PC-3 (cell line): ENCODE measurements around the gene CD69. TPM values are rescaled to one million over a fixed set of nuclear protein-coding genes. Genes with fewer than 3 reads are reported as not detected.

Experiments used
- ATAC-seq: fragments of 200-7000 bp; cut with Tn5 transposase; 2 replicates; pipeline ENCODE4 v1.9.1; 2020; ENCODE audit warnings: mild to moderate bottlenecking, moderate library complexity
- BruUV-seq: library from RNA; stranded (reverse); fragments of 400-500 nt; replicated peaks from 2 replicates; lab custom pipeline; 2021; lab: Mats Ljungman, UMichigan
- CTCF ChIA-PET: fragments of 300-600 bp; sonication (Branson Sonifier 250); formaldehyde crosslinking; loops from one replicate; lab custom pipeline; 2022; ENCODE audit warnings: antibody characterized with exemption; lab: Charles Lee
- POLR2A ChIA-PET: fragments of 300-600 bp; sonication (Branson Sonifier 250); formaldehyde crosslinking; loops from one replicate; lab custom pipeline; 2022; ENCODE audit warnings: antibody characterized with exemption; ENCODE audit not compliant: unreplicated experiment; lab: Charles Lee
- DNase-seq: peaks from one replicate; pipeline ENCODE4 v3.0.0-alpha.2; 2015
- H2AFZ ChIP-seq: fragments of 300-600 bp; sonication (generic); 2 replicates; pipeline ENCODE4 v1.6.0; 2016; ENCODE audit warnings: antibody characterized with exemption, low read length
- H3F3A ChIP-seq: fragments of 300-600 bp; sonication (generic); one replicate; pipeline ENCODE4 v1.6.0; 2017; ENCODE audit warnings: antibody characterized with exemption, low read length, control low read depth, mild to moderate bottlenecking; ENCODE audit not compliant: unreplicated experiment
- H3K27ac ChIP-seq: fragments of 300-600 bp; sonication (generic); 2 replicates; pipeline ENCODE4 v1.5.1; 2016; ENCODE audit warnings: mild to moderate bottlenecking, low read length
- H3K27me3 ChIP-seq: fragments of 300-600 bp; sonication (generic); 2 replicates; pipeline ENCODE4 v1.6.1; 2016; ENCODE audit warnings: low read length, mixed read lengths
- H3K36me3 ChIP-seq: fragments of 300-600 bp; sonication (generic); 2 replicates; pipeline ENCODE4 v1.6.1; 2016; ENCODE audit warnings: low read depth, mixed run types, low read length, mixed read lengths
- H3K4me1 ChIP-seq: fragments of 300-600 bp; sonication (generic); 2 replicates; pipeline ENCODE4 v1.5.1; 2016; ENCODE audit warnings: low read length; ENCODE audit not compliant: insufficient read depth
- H3K4me2 ChIP-seq: fragments of 300-600 bp; sonication (generic); 2 replicates; pipeline ENCODE4 v1.6.0; 2016; ENCODE audit warnings: low read length
- H3K4me3 ChIP-seq: fragments of 300-600 bp; sonication (generic); 2 replicates; pipeline ENCODE4 v1.5.1; 2016; ENCODE audit warnings: mild to moderate bottlenecking, low read length, mixed read lengths
- H3K79me2 ChIP-seq: fragments of 300-600 bp; sonication (generic); 2 replicates; pipeline ENCODE4 v1.6.1; 2017; ENCODE audit warnings: low read length, mixed read lengths
- H3K9ac ChIP-seq: fragments of 300-600 bp; sonication (generic); 2 replicates; pipeline ENCODE4 v1.6.0; 2016; ENCODE audit warnings: mild to moderate bottlenecking, low read length
- H3K9me2 ChIP-seq: fragments of 300-600 bp; sonication (generic); replicated peaks from 2 replicates; pipeline ENCODE4 v1.6.1; 2016; ENCODE audit warnings: mixed run types, low read length, mixed read lengths
- H3K9me3 ChIP-seq: fragments of 300-600 bp; sonication (generic); 2 replicates; pipeline ENCODE4 v1.6.1; 2016; ENCODE audit warnings: low read length, mixed read lengths
- H4K20me1 ChIP-seq: fragments of 300-600 bp; sonication (generic); 2 replicates; pipeline ENCODE4 v1.6.1; 2016; ENCODE audit warnings: low read length, mixed read lengths
- EZH2 ChIP-seq: fragments of 300-600 bp; sonication (generic); IDR thresholded peaks from one replicate; pipeline ENCODE4 v1.6.1; 2017; ENCODE audit warnings: antibody characterized with exemption, mild to moderate bottlenecking, low read length; ENCODE audit not compliant: unreplicated experiment
- EZH2phosphoT487 ChIP-seq: fragments of 300-600 bp; sonication (generic); IDR thresholded peaks from 2 replicates; pipeline ENCODE4 v1.6.1; 2018; ENCODE audit warnings: mild to moderate bottlenecking, antibody characterized with exemption, low read length, borderline replicate concordance
- intact Hi-C: fragments of 100-400 bp; cut with micrococcal nuclease; formaldehyde crosslinking; loops from 2 replicates; pipeline ENCODE4 v1.9.0; 2023
- total RNA-seq: library from RNA; depleted of rRNA; stranded (reverse); fragments of >200 nt; gene quantifications from 2 replicates; pipeline ENCODE4 v1.2.3, GENCODE V29; 2014
- TF ChIP-seq, protein P1 (sequence below): fragments of 300-600 bp; sonication (generic); conservative IDR thresholded peaks from 2 replicates; pipeline ENCODE4 v1.5.1; 2017; ENCODE audit warnings: antibody characterized with exemption, low read depth, mild to moderate bottlenecking, low read length

CD69 gene
- total RNA-seq, 1 experiment from 2014 or later, result not detected

DNA sequence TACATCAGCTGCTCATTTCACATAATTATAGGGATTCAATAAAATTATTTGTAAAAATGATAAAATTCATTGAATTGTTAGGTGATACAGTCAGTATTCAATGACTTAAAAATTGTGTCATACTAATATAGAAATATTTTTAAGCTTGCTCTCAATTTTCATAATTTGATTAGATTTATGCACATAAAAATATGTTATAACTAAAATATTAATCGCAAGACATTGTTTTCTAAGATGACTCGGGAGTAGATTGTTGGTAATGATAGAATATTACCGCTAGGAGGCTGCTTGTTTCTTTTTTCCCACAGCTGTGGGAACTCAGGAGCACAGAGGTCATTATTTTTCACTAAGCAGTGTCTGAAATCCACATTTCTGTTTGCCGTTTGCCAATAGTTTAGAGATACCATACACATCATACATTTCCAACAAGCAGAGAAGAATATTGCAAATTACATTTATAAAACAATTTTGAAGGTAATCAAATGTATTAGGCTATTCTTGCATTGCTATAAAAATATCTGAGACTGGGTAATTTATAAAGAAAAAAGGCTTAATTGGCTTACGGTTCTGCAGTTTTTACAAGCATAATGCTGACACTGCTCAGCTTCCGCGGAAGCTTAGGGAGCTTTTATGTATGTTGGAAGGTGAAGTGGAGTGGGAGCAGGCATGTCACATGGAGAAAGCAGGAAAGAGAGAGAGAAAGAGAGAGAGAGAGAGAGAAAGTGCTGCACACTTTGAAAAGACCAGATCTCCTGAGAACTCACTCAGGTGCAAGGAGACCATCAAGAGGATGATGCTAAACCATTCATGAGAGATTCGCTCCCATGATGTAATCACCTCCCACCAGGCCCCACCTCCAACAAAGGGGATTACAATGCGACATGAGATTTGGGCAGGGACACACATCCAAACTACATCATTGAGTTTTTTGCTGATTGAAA, 9.2 kb downstream of the CD69 start:
- Histone ChIP-seq H2AFZ (no peak overlapping the region), H3K9me3 (no peaks in the 10 kb centered on the region), H3K4me2 (peak overlapping the region; percentile 62; the same call in 1 of the 2 replicates), H3K9me2 (no peaks in the 10 kb centered on the region), H4K20me1 (no peaks in the 10 kb centered on the region), H3F3A (no peaks in the 10 kb centered on the region), H3K36me3 (no peaks in the 10 kb centered on the region), H3K9ac (no peak overlapping the region), H3K27me3 (peaks cover 4% of the 10 kb centered on the region; the same call in 1 of the 2 replicates), H3K4me3 (no peak overlapping the region), H3K4me1 (no peaks in the 10 kb centered on the region), H3K79me2 (no peaks in the 10 kb centered on the region), H3K27ac (no peak overlapping the region)
- intact Hi-C loops, result no loop called here
- CTCF ChIA-PET, result interaction anchor here (0.8 to 1.7 kb wide), 3 partner anchors 44 to 46 kb away, joined by 3 to 15 read pairs (median 5); no protein-coding TSS in a partner anchor
- POLR2A ChIA-PET, result no interaction called here
- BruUV-seq, result no TSS peak
- DNase-seq, result peak; percentile 53
- no peak for TF ChIP-seq EZH2phosphoT487
- TF ChIP-seq, protein P1, sequence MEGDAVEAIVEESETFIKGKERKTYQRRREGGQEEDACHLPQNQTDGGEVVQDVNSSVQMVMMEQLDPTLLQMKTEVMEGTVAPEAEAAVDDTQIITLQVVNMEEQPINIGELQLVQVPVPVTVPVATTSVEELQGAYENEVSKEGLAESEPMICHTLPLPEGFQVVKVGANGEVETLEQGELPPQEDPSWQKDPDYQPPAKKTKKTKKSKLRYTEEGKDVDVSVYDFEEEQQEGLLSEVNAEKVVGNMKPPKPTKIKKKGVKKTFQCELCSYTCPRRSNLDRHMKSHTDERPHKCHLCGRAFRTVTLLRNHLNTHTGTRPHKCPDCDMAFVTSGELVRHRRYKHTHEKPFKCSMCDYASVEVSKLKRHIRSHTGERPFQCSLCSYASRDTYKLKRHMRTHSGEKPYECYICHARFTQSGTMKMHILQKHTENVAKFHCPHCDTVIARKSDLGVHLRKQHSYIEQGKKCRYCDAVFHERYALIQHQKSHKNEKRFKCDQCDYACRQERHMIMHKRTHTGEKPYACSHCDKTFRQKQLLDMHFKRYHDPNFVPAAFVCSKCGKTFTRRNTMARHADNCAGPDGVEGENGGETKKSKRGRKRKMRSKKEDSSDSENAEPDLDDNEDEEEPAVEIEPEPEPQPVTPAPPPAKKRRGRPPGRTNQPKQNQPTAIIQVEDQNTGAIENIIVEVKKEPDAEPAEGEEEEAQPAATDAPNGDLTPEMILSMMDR, result peak; percentile 41
- ATAC-seq, result peak; percentile 55; the same call in 1 of the 2 replicates

- H3K9me3 ChIP-seq, result no peaks in the 10 kb centered on the region
- 0 out of 2 replicates have a peak overlapping the region, but pooled peaks have one; percentile 46 for H2AFZ ChIP-seq
- no peaks in the 10 kb centered on the region for H3K36me3 ChIP-seq
- no peaks in the 10 kb centered on the region for H4K20me1 ChIP-seq
- H3K27ac ChIP-seq, result no peak overlapping the region
- BruUV-seq, result no TSS peak
- H3F3A ChIP-seq, result no peaks in the 10 kb centered on the region
- H3K9me2 ChIP-seq, result no peaks in the 10 kb centered on the region
- H3K4me3 ChIP-seq, result peak overlapping the region; percentile 35; the same call in 1 of the 2 replicates
- H3K27me3 ChIP-seq, result peaks cover 4% of the 10 kb centered on the region; the same call in 1 of the 2 replicates
- ChIA-PET CTCF (interaction anchor here (0.7 to 1.7 kb wide), 3 partner anchors 45 to 49 kb away, joined by 5 to 15 read pairs (median 6); no protein-coding TSS in a partner anchor), POLR2A (no interaction called here)
- DNase-seq (peak; percentile 77), ATAC-seq (peak; percentile 71)
- TF ChIP-seq, protein P1, result peak; percentile 61
- TF ChIP-seq EZH2phosphoT487, result no peak
- TF ChIP-seq EZH2, result no peak
- H3K4me2 ChIP-seq, result peak overlapping the region; percentile 62
- no peaks in the 10 kb centered on the region for H3K79me2 ChIP-seq
- no peaks in the 10 kb centered on the region for H3K4me1 ChIP-seq
- intact Hi-C loops, result loop anchor here (1.0 kb wide), 1 partner anchor 48 kb away; no protein-coding TSS in a partner anchor
- H3K9ac ChIP-seq, result no peak overlapping the region
These were observed 10.2 kb downstream of the CD69 start for GRCh38 chr12:9750276-9751203.
